ENCODE measurements around the gene GLO1.

GRCh38 chr6:38723783-38724182 lies 20.8 kb upstream of the GLO1 start:
- TF ChIP-seq CTCF (IDR thresholded peaks at IDR 0.05; ENCODE audit: extremely low read depth in 1 of 2, insufficient read depth in 1 of 2, low read depth in 1 of 2, low read length in 2 of 2): no peak
- no peak for TF ChIP-seq POLR2A (IDR thresholded peaks at IDR 0.05; ENCODE audit: low read depth, low read length)
- TF ChIP-seq MAX (IDR thresholded peaks at IDR 0.05; ENCODE audit: insufficient read depth, insufficient read length): no peak
- no peak for TF ChIP-seq POLR2AphosphoS5 (IDR thresholded peaks at IDR 0.05; ENCODE audit: insufficient read depth, low read depth, low read length)
- TF ChIP-seq EZH2 (IDR thresholded peaks at IDR 0.05; ENCODE audit: borderline replicate concordance, low read depth, low read length, severe bottlenecking): no peak
